G401 (cell line): ENCODE measurements around the gene SUN3. TPM values are rescaled to one million over a fixed set of nuclear protein-coding genes. Genes with fewer than 3 reads are reported as not detected.
A peak's percentile ranks its signal among the peaks of the same experiment; 100 is the strongest.
"Not testable (repeated sequence)": the region's sequence is repeated elsewhere in the genome, so short reads cannot be mapped to it uniquely, and the experiment has no call there.

Experiments used
- DNase-seq: peaks from one replicate; pipeline ENCODE4 v3.0.0-alpha.2; 2015; ENCODE audit warnings: low spot score
- in situ Hi-C: cut with HindIII; loops from 2 replicates; pipeline ENCODE4 v1.10.0; 2016; ENCODE audit warnings: low sequenced_read_pairs, mixed read lengths
- total RNA-seq: library from RNA; depleted of rRNA; stranded (reverse); fragments of >200 nt; shearing (Covaris generic); gene quantifications from 2 replicates; pipeline ENCODE4 v1.2.3, GENCODE V29; 2014

Gene SUN3
- total RNA-seq, 1 experiment from 2014 or later: 0.54 TPM

DNA sequence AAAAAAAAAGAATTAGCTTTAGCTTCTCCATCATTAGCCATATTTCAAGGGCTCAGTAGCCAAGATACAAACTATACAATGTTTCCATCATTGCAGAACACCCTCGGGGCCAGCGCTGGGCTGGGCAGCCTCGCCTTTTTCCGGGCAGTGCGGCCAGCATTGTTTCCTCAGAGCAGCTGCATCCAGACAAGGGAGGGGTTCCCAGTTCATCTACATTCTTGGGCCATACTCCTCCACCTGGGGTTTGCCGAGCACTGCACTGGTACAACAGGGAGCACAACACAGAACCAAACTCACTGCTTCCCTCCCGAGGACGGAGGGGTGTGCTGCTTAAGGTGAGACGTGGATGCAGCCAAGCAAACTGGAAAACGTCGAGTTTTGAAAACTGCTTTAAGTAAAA is 78.2 kb downstream of the SUN3 start:
- in situ Hi-C loops: no loop called here
- DNase-seq: no peak

GRCh38 chr7:47949703-47950102 is 79.2 kb downstream of the SUN3 start:
- no peak for DNase-seq
- in situ Hi-C loops: no loop called here

GRCh38 chr7:47948141-47948790 is 80.6 kb downstream of the SUN3 start, which contains the start of gene PKD1L1:
PKD1L1 (minus strand) TSS chr7:47948466; CDS start chr7:47948440, 26 bp downstream.
- in situ Hi-C loops: no loop called here
- no peak for DNase-seq

- in situ Hi-C loops: no loop called here
- DNase-seq: no peak
Measured at GRCh38 chr7:47947355-47947749, 81.6 kb downstream of the SUN3 start.

- no peak for DNase-seq
- in situ Hi-C loops: no loop called here
Measured at GRCh38 chr7:47946581-47947354, 82.1 kb downstream of the SUN3 start.

DNA sequence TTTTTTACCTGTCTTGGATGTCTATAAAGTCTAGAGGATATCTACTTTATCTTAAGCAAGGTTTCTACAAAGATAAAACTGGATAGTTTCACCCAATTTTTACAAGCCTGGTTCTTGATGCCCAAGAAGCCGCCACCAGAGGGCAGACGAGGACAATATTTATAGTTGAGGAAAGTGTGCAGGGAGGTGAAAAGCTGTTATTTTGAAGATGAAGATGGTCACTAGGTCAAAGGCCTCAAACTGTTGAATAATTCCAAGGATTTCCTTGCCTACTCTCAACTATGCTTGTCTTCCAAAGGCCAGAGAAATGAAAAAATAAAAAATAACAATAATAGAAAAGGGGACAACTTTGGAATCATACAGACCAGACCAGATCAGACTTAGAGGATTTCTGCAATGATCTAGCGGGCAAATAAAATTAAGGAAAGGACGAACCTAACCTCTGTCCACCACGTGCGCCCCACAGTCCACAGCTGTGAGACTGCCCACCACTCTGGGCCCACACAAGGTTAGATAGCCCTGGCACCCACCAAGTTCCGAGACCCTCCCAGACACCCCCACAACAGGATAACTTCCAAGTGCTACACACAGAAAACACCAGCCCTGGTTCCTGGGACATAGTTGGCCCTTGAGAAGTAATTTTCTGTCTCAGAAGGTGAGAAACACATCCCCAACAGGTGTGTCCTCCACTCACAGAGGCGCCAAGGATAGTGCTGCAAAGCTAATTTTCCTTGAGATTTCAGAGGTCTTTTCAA is 83.5 kb downstream of the SUN3 start:
- in situ Hi-C loops: no loop called here
- DNase-seq: peak; percentile 77

GRCh38 chr7:47944536-47945260 is 84.2 kb downstream of the SUN3 start:
- DNase-seq: no peak
- in situ Hi-C loops: no loop called here

DNA sequence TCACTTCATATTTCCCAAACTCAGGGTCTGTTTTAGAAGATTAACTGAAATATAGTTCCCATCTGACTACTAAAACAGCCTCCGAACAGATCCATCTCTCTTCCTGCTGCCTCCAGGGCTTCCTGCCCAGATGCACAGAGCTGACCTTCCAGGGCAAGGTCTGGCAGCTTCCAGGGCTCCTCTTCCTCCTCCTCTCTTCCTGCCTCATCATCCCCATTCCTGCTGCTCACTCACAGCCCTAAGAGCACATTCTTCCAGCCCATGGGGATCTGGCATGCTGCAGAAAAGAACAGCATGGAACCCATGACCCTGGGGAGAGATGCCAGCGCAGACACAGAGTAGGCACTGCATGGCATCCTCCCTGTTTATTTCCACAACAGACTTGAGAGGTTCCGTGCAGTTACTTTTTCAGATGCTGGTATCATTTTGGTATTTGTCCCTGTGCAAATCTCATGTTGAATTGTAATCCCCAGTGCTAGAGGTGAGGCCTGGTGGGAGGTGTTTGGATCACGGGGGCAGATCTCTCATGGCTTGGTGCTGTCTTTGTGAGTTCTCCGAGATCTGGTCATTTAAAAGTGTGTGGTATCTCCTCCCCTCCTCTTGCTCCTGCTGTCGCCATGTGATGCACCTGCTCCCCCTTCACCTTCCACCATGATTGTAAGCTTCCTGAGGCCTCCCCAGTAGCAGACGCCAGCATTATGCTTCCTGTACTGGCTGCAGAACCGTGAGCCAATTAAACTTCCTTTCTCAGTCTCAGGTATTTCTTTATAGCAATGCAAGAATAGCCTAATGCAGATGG is 85.0 kb downstream of the SUN3 start:
- in situ Hi-C loops: no loop called here
- no peak for DNase-seq

DNA sequence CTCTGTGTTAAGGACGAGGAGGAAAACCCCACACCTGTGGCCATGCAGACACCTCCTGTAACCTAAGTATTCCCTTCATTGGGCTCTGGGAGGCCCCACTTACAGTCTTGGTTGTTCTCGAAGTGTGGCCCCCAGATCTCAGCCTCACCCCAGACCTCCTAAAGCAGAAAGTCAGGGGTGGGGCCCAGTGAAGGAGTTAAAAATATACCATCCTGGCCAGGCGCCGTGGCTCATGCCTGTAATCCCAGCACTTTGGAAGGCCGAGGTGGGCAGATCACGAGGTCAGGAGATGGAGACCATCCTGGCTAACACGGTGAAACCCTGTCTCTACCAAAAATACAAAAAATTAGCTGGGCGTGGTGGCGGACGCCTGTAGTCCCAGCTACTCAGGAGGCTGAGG is 86.3 kb downstream of the SUN3 start:
- in situ Hi-C loops, DNase-seq: not testable (repeated sequence)

GRCh38 chr7:47942132-47942531 is 86.8 kb downstream of the SUN3 start:
- in situ Hi-C loops: no loop called here

GRCh38 chr7:47941136-47941844 is 87.6 kb downstream of the SUN3 start:
- DNase-seq: no peak
- in situ Hi-C loops: no loop called here

More at GRCh38 chr7:47942132-47942531, 86.8 kb downstream of the SUN3 start:
- no peak for DNase-seq

GRCh38 chr7:47940088-47941013 is 88.6 kb downstream of the SUN3 start:
- DNase-seq: no peak
- in situ Hi-C loops: no loop called here

GRCh38 chr7:47939425-47940036 is 89.4 kb downstream of the SUN3 start:
- in situ Hi-C loops: no loop called here
- DNase-seq: no peak

GRCh38 chr7:47938574-47939165 is 90.2 kb downstream of the SUN3 start:
- DNase-seq: no peak
- in situ Hi-C loops: no loop called here

DNA sequence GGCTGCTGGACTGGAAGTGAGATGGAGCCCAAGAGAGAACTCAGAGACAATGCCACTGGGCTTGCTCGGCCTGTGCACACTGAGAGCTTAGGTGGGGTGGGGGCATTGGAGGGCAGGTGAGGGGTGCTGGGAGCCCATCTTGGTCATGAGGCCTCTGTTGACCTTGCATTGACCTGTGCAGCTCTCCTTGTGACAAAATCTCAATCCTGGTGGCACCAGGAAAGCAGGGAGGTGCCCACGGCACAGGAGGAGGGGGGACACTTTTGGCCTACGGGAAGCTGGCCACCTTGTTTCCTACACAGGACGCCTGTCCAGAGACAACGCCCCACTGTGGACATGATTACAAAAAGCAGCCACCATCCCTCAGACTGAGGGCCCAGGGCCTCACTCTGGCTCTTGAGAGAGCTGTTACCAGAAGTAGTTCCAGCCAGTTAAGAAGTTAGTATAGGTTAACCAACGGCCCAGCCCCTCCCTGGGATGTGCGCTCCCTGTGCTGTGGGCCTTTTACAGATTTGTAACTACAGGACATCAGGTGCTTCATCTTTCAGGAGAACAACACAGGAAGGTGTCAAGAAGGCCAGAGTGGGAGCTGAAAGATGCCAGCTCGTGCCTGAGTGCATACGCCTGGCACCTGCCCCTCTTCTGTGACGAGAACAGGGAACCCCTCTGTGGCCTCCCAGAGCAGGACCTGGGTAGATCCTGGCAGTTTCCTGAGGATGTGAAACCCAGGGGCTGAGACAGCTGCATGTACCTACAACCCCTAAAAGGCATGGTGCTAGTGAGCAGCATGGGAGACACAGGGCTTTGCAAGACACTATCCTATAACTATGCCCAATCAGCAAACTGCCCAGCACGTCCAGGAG is 91.0 kb downstream of the SUN3 start:
- no peak for DNase-seq
- in situ Hi-C loops: no loop called here
